LoVo (cell line): ENCODE results near the gene TMIGD3.
A peak's percentile ranks its signal among the peaks of the same experiment; 100 is the strongest.

Experiments
- DNase-seq: peaks from one replicate; pipeline ENCODE4 v3.0.0-alpha.2; 2016; ENCODE audit warnings: low spot score

TMIGD3 gene

DNA sequence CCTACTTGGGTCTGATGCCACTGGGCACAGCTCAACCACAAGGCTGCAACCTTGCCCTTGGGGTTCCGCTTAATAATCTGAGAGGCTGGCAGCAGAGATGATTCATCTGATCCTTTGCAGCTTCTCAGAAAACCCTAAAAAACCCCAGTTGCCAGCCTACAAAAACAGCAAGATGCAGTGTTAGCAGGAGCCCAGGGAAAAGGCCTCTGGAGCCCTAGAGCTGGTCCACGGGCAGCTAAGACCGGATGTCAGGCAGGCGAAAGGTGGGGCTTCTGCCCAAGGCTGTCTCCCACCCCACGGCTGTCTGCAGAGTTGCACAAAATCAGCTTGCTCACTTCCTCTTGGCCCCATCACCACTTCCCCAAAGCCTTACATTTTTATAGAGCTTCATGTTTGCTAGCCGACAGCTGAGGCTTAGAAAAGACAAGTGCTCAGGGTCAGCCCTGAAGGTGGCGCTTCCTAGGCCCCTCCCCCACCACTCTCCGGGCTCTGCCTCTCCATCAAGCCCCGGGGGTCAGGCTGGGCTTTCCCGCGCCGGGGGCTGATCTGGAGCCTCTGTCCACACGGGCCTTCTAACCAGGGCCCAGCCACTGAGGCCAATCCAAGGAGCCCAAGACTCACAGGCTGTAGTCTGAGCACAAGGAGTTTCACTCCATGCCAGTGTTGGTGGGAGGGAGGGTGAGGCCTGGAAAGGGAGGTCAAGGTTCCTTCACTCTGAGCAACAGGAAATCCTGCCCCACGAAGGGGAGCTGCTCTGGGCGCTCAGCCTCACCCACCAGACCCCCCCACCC, 4.2 kb upstream of the TMIGD3 start:
- DNase-seq: peak; percentile 68

DNA sequence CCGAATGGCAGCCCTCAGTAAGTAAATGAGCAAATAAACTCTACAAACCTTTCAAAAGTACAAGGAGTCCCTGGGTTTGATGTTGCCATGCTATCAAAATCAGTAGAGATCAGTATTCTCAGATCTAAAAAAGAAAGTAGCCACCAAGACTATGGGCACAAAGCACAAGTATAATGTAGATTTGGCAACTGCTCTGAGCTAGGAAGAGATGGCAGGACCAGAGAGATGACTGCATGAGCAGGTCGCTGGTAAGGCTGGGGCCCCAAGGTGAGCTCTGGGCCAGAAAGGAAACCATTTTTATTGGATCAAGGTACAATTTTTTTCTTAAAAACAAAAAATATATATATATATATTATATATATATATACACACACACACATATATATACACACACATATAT, 3.1 kb upstream of the TMIGD3 start:
- DNase-seq: no peak

DNA sequence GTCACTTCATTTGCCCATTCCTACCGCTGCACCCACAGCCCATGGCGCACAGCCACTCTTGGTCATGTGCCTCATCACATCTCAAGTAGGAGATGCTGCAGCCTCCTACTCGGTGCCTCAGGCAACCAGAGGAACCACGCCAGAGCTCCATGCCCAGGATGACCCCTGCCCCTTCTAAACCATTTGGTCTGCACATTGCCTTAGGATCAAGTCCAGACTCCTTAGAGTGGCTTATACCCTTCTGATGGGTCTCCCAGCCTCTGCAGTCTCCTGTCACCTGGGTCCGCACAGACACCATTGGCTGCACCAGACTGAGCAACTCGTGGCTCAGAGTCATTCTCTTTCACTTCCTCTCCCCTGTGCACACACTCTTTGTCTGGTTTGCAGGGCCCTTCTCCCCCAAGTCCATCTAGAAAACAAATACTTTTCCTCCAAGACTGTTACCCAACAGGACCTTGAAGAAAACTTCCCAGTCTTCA, 2.2 kb upstream of the TMIGD3 start:
- no peak for DNase-seq

DNA sequence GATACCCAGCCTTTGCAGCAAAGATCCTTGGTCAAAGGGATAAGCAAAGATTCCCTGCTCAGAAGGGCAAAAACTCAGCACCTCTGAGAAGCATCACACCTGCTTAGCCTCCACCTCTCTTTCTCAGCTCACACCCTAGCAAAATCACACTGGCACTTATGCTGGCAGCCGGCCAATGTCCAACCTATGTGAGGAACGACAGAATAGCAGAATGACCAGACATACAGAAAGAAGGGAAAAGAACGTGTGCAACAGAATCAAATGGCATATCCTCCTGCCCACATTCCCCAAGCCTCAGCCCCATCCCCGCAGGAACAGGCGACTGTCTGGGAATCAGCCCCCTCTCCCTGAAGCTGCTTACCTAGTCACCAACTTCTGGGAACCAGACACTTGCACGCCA, 664 bp upstream of the TMIGD3 start:
- no peak for DNase-seq

DNA sequence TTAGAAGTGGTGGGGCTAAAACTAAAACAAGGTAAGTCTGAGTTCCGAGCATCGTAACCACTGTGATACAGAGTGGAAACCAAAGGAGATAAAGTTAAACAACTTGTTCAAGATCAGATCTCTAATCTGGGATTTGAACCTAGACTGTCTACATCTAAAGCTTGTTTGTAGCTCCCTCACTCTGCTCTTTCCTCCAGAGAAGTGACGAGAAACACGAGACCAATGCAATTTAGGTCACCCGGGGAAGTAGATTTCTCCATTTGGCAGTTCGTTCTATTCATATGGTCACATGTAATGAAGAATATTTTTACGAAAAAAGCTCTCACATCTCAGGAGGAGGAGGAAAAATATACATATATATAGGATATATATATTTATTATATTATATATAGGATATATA, 1.8 kb downstream of the TMIGD3 start:
- no peak for DNase-seq

DNA sequence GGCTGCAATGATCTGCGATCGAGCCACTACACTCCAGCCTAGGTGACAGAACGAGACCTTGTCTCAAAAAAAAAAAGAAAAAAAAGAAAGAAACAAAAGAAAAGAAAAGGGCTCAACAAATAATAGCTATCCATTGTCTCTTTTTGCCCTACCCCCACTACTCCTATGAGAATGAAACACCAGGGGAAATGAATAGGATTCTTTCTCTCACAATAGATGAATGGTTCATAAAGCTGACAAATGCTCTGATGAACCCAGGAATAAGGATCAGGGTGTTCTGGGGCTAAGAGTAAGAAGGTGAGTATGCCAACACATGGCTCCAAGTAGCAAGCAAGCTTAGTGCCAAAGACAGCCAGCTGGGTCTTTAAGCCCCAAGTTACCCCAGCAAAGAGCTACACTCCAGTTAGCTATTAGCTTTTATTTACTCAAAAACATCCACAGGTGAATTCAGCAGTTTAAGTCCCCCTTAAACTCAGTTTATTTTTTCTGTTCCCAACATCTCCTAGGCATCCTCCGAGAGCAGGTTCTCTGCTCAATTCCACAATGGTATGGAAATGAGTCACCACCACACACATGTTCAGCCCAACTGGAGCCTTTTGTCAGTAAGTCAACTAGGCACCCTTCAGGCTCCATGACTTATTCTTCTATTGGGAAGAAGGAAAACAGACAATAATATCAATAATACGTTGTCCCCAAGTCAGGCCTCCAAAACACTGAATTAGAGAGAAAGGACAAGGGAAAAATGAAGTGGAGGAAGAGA, 4.2 kb downstream of the TMIGD3 start:
- no peak for DNase-seq

DNA sequence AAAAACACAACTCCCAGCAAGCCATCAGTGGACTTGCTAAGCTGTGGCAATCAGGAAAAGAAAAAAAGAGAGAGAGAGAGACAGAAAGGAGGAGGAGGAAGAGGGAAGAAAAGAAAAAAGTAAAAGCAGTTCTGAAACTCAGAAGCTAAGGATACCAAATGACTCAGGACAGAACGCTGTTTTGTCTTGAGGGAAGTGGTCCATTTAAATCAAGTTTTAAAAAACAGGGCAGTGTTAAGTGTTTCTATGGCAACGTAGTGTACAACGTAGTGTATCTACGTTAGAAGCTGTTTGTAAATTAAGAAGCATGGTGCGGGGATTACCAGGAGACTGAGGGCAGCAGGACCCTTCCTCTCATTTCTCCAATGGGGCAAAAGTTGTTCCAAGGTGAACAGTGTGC, 5.8 kb downstream of the TMIGD3 start:
- DNase-seq: no peak

DNA sequence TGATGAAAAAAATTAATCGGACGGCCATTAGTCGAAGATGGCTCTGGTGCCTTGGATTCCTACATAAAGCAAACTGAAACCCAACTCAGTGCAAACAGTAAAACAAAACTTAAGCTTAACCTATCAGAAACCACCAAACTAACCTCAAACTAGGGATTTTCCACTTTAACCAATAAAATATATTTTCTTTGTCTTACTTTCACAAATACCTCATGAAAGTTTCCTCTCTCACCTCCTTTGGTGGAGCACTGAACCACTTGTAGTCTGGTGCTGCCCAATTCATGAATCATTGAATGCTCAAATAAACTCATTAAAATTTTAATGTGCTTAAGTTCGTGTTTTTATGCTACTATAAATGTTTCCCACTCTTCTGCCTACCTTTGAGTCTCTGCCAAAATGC, 7.0 kb downstream of the TMIGD3 start:
- no peak for DNase-seq

DNA sequence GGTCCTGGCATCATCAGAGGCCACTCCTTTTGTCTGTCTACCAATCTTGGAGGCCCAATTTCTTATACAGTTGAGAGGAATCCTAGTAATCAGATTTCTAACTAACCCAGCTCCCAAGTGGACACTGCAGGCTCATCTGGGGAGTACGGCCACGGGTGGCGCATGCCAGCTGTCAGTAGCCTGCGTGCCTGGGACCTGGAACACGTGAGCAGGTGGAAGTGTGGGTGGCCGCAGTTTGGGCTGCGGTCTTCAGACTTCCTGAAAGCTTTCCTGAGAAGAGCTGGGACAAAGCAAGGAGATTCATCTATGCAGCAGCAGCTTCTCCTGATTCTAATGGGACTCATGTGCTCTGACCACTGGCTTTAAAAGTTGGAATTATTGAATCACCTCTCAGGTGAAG, 12.4 kb downstream of the TMIGD3 start:
- DNase-seq: no peak

DNA sequence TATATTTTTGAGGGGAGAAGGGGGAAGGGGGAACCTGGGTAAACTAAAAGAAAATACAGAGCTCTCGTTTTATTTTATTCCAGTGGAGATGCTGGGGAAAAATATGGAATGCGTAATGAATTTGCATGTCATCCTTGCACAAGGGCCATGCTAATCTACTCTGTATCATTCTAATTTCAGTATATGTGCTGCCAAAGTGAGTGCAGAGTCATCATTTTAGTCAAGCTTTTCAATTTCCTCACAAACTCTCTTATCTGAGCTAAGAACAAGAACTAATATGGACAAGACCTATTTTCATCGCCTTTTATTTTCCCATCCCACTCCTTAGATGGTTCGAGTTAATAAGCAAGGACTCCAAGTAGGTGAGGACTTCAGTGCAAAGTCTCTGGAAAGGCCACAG, 13.2 kb downstream of the TMIGD3 start:
- no peak for DNase-seq

DNA sequence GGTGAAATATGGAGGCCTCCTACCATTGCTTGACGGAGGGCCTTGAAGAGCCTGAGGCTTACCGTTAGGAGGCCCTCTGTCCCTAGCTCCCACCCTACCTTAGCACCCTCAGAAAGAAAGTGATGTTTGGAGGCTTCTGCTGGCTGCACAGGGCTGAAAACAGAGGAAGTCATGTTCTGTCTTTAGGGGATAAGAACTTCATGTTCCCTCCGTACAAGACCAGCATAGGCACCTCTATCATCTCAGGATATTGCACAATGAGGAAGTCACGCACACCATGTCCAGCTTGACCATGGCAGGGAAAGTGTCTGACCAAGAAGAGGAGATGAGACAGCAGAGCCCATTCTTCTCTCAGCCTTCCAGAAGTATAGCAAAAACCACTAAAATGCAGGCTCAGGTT, 13.8 kb downstream of the TMIGD3 start:
- DNase-seq: no peak

DNA sequence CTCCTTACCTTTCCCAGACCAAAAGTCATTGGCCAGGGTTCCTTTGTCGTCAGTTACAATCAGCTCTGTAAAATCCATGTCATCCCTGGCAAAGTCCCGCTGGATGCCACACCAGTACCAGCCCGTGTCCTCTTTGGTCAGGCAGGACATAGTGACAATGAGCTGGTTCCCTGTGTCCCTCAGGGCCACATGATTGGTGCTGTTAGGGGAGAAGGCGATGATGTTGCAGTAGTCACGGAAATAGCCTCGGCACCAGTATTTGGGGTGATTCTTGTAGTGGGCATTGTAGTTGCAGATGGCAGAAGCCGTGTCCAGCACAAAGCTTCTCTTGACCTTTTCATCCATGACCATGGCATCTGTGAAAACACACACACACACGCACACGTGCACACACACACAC, 14.8 kb downstream of the TMIGD3 start:
- no peak for DNase-seq

DNA sequence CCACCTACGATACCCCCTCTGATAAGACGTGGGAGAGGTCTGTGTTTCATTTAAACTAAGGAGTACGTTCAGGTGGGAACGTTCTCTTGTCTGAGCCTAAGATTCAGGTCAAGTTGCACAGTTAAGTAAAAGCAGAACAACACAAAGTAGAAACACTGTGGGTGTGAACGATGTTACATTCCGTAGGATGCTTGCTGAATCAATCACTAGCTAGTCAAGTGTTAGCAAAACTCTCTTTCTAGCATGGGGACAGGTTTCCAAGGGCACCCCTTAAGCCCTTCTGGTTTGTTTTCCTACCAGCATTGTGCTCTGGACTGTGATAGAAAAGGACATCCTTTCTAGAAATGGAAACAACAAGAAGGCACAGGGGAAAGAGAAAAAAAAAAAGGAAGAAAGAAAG, 16.3 kb downstream of the TMIGD3 start:
- no peak for DNase-seq

DNA sequence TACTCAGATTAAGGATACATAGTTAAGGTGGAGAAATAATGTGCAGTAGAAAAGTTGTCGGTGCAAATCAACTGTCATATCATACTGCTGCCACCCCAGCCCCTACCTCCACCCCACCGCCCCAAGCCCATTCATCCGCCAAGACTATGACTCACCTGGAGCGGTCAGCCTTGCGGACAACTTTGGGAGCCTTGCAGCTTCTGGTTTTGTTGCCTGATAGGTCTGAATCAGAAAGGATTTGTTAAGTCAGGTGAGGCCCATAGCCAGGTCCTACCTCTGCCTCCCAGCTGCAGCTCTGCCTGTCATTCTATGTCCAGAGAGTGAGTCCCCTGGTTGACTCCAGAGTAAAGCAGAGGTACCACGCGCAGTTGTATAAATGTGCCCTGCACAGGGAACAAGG, 17.0 kb downstream of the TMIGD3 start:
- DNase-seq: no peak

DNA sequence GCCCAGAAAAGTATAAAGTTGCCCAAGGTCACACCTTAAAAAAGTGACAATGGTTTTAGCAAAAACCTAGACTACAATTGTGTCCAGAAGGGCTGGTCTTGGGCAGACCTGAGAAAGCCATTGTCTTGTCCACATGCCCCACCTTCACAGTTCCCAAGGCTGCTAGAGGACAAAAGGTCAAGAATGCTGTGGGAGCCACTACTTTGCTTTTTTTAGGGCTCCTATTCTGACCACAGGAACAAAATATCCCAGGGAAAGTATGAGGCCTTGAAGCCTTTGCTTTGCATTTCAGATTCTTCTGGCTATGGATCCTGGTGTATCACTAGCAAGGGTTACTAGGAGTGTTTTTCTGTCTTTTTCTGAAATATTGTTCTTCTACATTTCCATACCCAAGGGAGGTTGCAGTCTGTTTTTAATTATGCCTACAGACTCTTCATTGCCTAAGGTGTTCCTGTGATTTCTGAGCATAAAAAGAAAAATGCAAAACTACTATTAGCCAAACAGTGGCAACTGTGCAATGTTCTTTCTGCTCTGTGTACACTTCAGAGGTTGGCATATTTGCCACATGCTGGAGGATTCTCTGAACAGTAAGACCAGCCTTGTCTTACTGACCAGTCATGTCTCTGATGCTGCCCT, 18.9 kb downstream of the TMIGD3 start:
- DNase-seq: no peak

DNA sequence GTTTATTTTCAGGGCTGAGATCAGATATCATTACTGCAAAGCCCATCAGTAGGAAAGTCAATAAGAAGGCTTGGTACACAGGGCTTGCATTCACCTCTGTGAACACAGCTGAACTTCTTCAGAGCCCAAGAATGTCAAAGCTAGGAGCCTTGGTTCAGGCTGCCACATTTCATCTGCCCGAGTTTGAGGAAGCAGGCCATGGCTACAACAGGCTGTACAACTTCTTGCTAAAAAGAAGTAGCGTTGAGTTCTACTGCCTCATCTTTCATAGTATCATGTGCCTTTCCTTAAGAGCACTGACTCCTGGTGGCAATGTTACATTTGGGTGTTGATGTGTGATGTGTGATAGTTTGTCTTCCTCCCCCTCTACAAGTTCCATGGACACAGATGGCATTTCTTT, 19.6 kb downstream of the TMIGD3 start:
- no peak for DNase-seq

DNA sequence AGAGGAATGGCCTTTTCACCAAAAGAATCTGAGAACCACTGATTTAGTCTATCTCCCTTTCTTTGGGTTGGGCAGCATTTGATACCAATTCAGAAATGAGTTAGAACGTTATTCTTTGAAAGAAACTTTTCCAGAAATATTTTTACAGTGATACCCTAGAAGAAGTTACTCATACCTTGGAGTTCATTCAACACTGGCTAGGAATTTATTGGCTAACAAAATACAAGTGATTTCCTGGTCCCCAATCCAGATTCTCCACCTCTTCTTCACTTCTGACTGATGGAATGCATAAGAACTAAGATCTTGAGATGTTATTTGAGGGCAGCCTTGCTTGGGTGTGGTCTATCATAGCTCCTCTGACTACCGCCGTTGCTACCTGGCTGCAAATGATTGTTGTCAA, 20.3 kb downstream of the TMIGD3 start:
- DNase-seq: no peak

DNA sequence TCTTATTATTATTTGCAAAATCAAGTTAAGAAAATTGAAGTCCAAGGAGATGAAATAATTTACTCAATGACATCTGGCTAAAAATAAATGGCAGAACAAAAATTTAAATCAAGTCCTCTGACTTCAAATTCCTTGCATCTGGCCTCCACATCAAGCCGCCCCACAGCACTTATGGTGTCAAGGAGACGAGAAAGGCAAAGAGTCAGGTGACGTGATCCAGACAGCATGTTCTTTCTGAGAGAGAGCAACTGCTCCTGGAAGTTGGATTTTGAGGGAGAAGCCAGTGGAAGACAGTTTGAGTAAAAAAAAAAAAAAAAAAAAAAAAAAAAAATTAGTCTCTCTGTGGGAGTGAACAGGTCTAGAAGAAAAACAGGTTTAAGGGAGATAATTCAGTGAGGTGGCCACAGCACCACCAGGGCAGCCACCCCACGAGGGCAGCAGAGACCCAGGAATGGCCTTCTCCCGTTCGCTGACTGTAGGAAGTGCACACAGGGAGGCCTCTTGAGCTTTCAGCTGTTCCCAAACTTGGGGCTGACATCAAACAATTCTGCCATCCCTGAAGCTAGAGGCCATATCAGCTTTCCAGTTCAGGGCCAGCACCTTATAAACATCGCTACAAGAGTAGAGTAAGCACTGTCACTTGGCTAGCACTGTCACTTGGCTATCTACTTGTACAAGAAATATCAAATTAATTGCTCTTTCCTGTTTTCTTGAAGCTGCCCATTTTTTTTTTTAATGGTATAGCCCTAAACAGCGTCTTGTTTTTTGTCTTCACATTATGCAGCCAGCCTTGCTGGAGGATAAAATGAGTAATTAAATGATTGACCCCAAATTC, 21.8 kb downstream of the TMIGD3 start:
- DNase-seq: peak; percentile 58

DNA sequence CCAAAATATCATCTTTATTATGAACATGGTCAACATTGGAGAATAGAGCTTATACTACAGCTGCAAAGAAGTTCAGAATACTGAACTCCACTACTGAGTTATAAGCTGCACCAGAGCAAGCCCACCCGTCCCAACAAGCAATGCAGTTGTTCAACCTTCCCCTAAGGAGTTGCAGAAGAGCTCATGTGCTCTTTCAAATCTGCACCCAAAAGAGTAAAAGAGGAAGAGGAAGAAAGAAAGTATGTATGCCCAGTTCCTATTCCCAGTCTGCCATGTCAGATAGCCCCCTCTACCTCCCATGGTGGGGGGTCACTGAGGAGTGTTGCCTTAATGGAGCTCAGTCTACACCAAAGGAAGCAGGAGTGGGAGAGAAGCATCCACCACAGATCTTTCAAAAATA, 22.8 kb downstream of the TMIGD3 start:
- no peak for DNase-seq

DNA sequence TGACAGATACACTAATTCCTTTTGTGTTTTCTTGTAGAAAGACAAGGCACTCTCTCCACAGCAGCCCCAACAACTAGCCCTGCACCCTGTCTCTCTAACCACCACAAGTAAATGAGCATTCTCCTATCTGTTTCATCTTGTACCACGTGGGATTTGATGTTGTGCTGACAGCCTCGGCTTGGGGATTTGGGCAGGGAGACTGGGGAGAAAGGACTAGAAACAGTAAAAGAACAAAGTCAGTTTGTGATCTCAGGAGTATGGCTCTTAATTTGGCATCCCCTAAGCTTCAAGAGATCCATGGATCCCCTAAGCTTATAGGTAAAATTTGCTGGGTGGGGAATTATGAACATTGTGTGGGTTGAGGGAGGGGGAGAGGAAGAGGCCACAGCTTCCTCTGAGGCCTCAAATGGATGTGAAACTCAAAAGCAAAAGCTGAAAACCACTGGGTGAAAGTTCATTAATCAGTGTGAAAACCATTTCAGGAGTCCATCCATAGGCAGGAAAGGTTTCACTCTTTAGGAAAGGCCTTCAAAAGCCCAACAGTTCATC, 26.6 kb downstream of the TMIGD3 start:
- DNase-seq: no peak

DNA sequence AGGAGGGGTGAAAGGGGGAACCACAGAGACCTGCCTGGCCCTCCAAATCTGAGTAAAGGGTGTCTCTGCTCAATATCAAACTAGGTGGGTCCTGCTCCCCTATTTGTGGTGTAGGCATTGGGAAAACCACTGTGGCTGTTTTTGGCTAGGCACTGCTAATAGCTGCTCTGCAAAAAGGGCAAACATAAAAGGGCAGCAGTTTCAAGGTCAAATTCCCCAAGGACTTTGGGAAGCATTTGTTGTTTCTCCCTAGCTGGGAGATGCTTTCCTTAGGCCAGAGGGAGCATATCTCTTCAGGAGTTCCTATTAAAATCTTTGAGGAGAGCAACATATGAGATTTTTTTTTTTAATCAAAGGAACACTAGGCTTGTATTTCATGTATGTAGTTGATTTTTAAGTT, 27.2 kb downstream of the TMIGD3 start:
- DNase-seq: no peak

DNA sequence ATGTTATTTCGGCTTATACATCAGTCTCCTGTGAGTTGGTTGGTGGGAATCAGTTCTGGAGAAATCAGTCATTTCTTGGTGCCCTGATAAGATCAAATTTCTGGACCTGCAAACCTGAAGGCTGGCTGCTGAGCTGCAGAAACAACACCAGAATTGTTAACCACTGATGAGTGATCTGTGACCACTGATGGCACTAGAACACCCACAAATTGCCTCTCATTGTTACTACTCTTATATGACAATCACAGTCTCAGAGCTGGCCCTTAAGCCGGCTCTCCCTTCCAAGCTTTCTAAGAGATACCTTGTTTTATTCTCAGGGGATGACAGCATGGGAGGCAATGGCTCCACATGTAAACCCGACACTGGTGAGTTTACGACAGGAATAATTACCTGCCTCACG, 27.7 kb downstream of the TMIGD3 start:
- DNase-seq: no peak
